OCI-LY1 (cell line): Measurements from ENCODE around the gene SMAD7.

Source experiments
- H2AFZ ChIP-seq: fragments of 200-600 bp; sonication (generic), shearing (Covaris generic); 2 replicates; pipeline ENCODE4 v1.6.0; 2014; ENCODE audit warnings: antibody characterized with exemption, mild to moderate bottlenecking, low read length
- H3F3A ChIP-seq: fragments of 200-600 bp; sonication (generic), shearing (Covaris generic); 2 replicates; pipeline ENCODE4 v1.6.0; 2014; ENCODE audit warnings: mild to moderate bottlenecking, antibody characterized with exemption, low read length, moderate library complexity; ENCODE audit not compliant: insufficient read depth
- H3K27ac ChIP-seq: fragments of 200-600 bp; sonication (generic); 2 replicates; pipeline ENCODE4 v1.5.1; 2014; ENCODE audit warnings: low read length, mixed run types, mild to moderate bottlenecking, low read depth; ENCODE audit not compliant: poor library complexity, severe bottlenecking
- H3K27me3 ChIP-seq: fragments of 200-600 bp; sonication (generic); 2 replicates; pipeline ENCODE4 v1.6.0; 2014; ENCODE audit warnings: antibody characterized with exemption, mild to moderate bottlenecking, low read length, moderate library complexity; ENCODE audit not compliant: insufficient read depth
- H3K36me3 ChIP-seq: fragments of 200-600 bp; sonication (generic); 2 replicates; pipeline ENCODE4 v1.6.1; 2014; ENCODE audit warnings: mild to moderate bottlenecking, antibody characterized with exemption, low read length, moderate library complexity, mixed read lengths; ENCODE audit not compliant: insufficient read depth
- H3K4me1 ChIP-seq: fragments of 200-600 bp; sonication (generic); 2 replicates; pipeline ENCODE4 v1.5.1; 2014; ENCODE audit warnings: mild to moderate bottlenecking, low read length, moderate library complexity; ENCODE audit not compliant: insufficient read depth, severe bottlenecking
- H3K4me2 ChIP-seq: fragments of 200-600 bp; sonication (generic), shearing (Covaris generic); 2 replicates; pipeline ENCODE4 v1.6.1; 2014; ENCODE audit warnings: low read length
- H3K4me3 ChIP-seq: fragments of 200-600 bp; sonication (generic); 2 replicates; pipeline ENCODE4 v1.5.1; 2014; ENCODE audit warnings: low read length, low read depth, mild to moderate bottlenecking, mixed read lengths; ENCODE audit not compliant: poor library complexity, severe bottlenecking
- H3K79me2 ChIP-seq: fragments of 200-600 bp; shearing (Covaris generic); 2 replicates; pipeline ENCODE4 v1.6.1; 2016; ENCODE audit warnings: mixed run types, low read length, mixed read lengths; ENCODE audit not compliant: insufficient read depth
- H3K9ac ChIP-seq: fragments of 200-600 bp; sonication (generic), shearing (Covaris generic); 2 replicates; pipeline ENCODE4 v1.6.1; 2014; ENCODE audit warnings: mild to moderate bottlenecking, low read length, mixed read lengths
- H3K9me2 ChIP-seq: fragments of 200-600 bp; sonication (generic), shearing (Covaris generic); 2 replicates; pipeline ENCODE4 v1.6.1; 2014; ENCODE audit warnings: low read depth, mild to moderate bottlenecking, low read length, mixed read lengths
- H3K9me3 ChIP-seq: fragments of 200-600 bp; shearing (Covaris generic); 2 replicates; pipeline ENCODE4 v1.6.1; 2014; ENCODE audit warnings: low read length, mixed read lengths
- H4K20me1 ChIP-seq: fragments of 200-600 bp; sonication (generic), shearing (Covaris generic); 2 replicates; pipeline ENCODE4 v1.6.0; 2016; ENCODE audit warnings: mild to moderate bottlenecking, low read length; ENCODE audit not compliant: insufficient read depth
- CTCF ChIP-seq: fragments of 200-600 bp; sonication (generic), shearing (Covaris generic); IDR thresholded peaks from 2 replicates; pipeline ENCODE4 v1.5.1; 2017; ENCODE audit warnings: mild to moderate bottlenecking, antibody characterized with exemption, low read length, moderate library complexity, mixed read lengths
- EZH2 ChIP-seq: fragments of 200-600 bp; sonication (generic), shearing (Covaris generic); IDR thresholded peaks from 2 replicates; pipeline ENCODE4 v1.8.0; 2017; ENCODE audit warnings: borderline replicate concordance, mixed run types, mild to moderate bottlenecking, antibody characterized with exemption, low read length, moderate library complexity, mixed read lengths

The SMAD7 gene

GRCh38 chr18:48942554-48943261 lies 8.1 kb downstream of the SMAD7 start:
- no peak overlapping the region for H3K4me3 ChIP-seq
- no peaks in the 10 kb centered on the region; the same call in 1 of the 2 replicates for H3F3A ChIP-seq
- H3K36me3 ChIP-seq, result no peaks in the 10 kb centered on the region

GRCh38 chr18:48942086-48942485 lies 8.7 kb downstream of the SMAD7 start:
- Histone ChIP-seq H3K9ac (no peak overlapping the region), H3K27ac (no peak overlapping the region), H3K79me2 (no peaks in the 10 kb centered on the region), H3K9me2 (no peaks in the 10 kb centered on the region), H3K4me3 (no peak overlapping the region), H3F3A (no peaks in the 10 kb centered on the region; the same call in 1 of the 2 replicates), H3K4me2 (no peak overlapping the region), H3K27me3 (no peaks in the 10 kb centered on the region), H4K20me1 (no peaks in the 10 kb centered on the region), H3K36me3 (no peaks in the 10 kb centered on the region), H2AFZ (no peak overlapping the region), H3K9me3 (no peaks in the 10 kb centered on the region), H3K4me1 (peaks cover 15% of the 10 kb centered on the region)
- no peak for TF ChIP-seq CTCF
- no peak for TF ChIP-seq EZH2

More at GRCh38 chr18:48942554-48943261, 8.1 kb downstream of the SMAD7 start:
- no peak for TF ChIP-seq CTCF
- no peak for TF ChIP-seq EZH2
- H3K27ac ChIP-seq, result no peak overlapping the region
- H3K9me2 ChIP-seq, result no peaks in the 10 kb centered on the region
- no peak overlapping the region for H2AFZ ChIP-seq
- no peaks in the 10 kb centered on the region for H3K27me3 ChIP-seq
- no peak overlapping the region for H3K9ac ChIP-seq
- H3K4me1 ChIP-seq, result peaks cover 21% of the 10 kb centered on the region
- H3K79me2 ChIP-seq, result no peaks in the 10 kb centered on the region
- H3K4me2 ChIP-seq, result no peak overlapping the region
- H3K9me3 ChIP-seq, result no peaks in the 10 kb centered on the region
- H4K20me1 ChIP-seq, result no peaks in the 10 kb centered on the region

- H3F3A ChIP-seq, result no peaks in the 10 kb centered on the region; the same call in 1 of the 2 replicates
- no peaks in the 10 kb centered on the region for H3K27me3 ChIP-seq
- no peak overlapping the region for H3K9ac ChIP-seq
- no peaks in the 10 kb centered on the region for H3K36me3 ChIP-seq
- no peak overlapping the region for H2AFZ ChIP-seq
- H3K27ac ChIP-seq, result no peak overlapping the region
- H3K4me1 ChIP-seq, result peaks cover 15% of the 10 kb centered on the region
- H3K79me2 ChIP-seq, result no peaks in the 10 kb centered on the region
- no peak overlapping the region for H3K4me3 ChIP-seq
- no peaks in the 10 kb centered on the region for H4K20me1 ChIP-seq
- no peaks in the 10 kb centered on the region for H3K9me3 ChIP-seq
- H3K9me2 ChIP-seq, result no peaks in the 10 kb centered on the region
- no peak for TF ChIP-seq EZH2
- no peak for TF ChIP-seq CTCF
- no peak overlapping the region for H3K4me2 ChIP-seq
Observed at GRCh38 chr18:48941672-48942071, 9.1 kb downstream of the SMAD7 start.
